HCT116 (cell line): Measurements from ENCODE around the gene BRI3BP. TPM values are rescaled to one million over a fixed set of nuclear protein-coding genes. Genes with fewer than 3 reads are reported as not detected.

Experiments used
- ATAC-seq: fragments of 200-7000 bp; cut with Tn5 transposase; 2 replicates; pipeline ENCODE4 v1.9.1; 2020; ENCODE audit warnings: mild to moderate bottlenecking, moderate library complexity
- BruUV-seq: library from RNA; stranded (reverse); fragments of 400-500 nt; replicated peaks from 2 replicates; lab custom pipeline; 2021; lab: Mats Ljungman, UMichigan
- CTCF ChIA-PET: fragments of 300-600 bp; sonication (Branson Sonifier 250); formaldehyde crosslinking; loops from one replicate; lab custom pipeline; 2021; ENCODE audit warnings: antibody characterized with exemption; lab: Charles Lee
- POLR2A ChIA-PET: fragments of 300-600, 350-600 bp; sonication (Branson Sonifier 250); formaldehyde crosslinking; loops from one replicate; lab custom pipeline; 2021; ENCODE audit warnings: antibody characterized with exemption; lab: Charles Lee
- RAD21 ChIA-PET, 2 experiments: fragments of 300-600 bp; sonication (Branson Sonifier 250); formaldehyde crosslinking; loops; one replicate each; lab custom pipeline; 2023; ENCODE audit warnings: low total read pairs in 2 of 2; ENCODE audit not compliant: uncharacterized antibody in 2 of 2, unreplicated experiment in 2 of 2, low non-redundant PET in 1 of 2; lab: Charles Lee
- DNase-seq: peaks from one replicate; pipeline ENCODE4 v3.0.0-alpha.2; 2010; ENCODE audit warnings: low read depth, low spot score
- H2AFZ ChIP-seq: fragments of 200-600 bp; shearing (Covaris generic), sonication (generic); 2 replicates; pipeline ENCODE4 v1.6.1; 2017; ENCODE audit warnings: low read depth, mixed run types, mixed read lengths, antibody characterized with exemption, low read length; ENCODE audit not compliant: poor library complexity, severe bottlenecking
- H3K27ac ChIP-seq: 2 replicates; pipeline ENCODE4 v1.5.1; 2012; ENCODE audit warnings: low read depth, low read length
- H3K27me3 ChIP-seq: fragments of 200-600 bp; sonication (generic); 2 replicates; pipeline ENCODE4 v1.6.1; 2016; ENCODE audit warnings: mixed run types, low read length, mixed read lengths; ENCODE audit not compliant: insufficient read depth
- H3K36me3 ChIP-seq, 2 experiments: fragments of 200-500 bp in 1 of 2; fragments of 200-600 bp in 1 of 2; sonication (Bioruptor generic) in 1 of 2; sonication (generic) in 1 of 2; 2 replicates each; pipeline versions ENCODE4 v1.5.1 to v1.6.1; 2014 to 2016; ENCODE audit warnings: low read length in 2 of 2, inconsistent platforms in 1 of 2, mixed read lengths in 1 of 2, mixed run types in 1 of 2; ENCODE audit not compliant: insufficient read depth in 2 of 2, control insufficient read depth in 1 of 2
- H3K4me1 ChIP-seq, 2 experiments: fragments of 200-600 bp in 1 of 2; sonication (generic) in 1 of 2; 2 replicates each; pipeline versions ENCODE4 v1.5.1 to v1.6.1; 2012 to 2017; ENCODE audit warnings: low read length in 2 of 2, inconsistent platforms in 1 of 2, mild to moderate bottlenecking in 1 of 2, mixed read lengths in 1 of 2, mixed run types in 1 of 2, moderate library complexity in 1 of 2; ENCODE audit not compliant: insufficient read depth in 2 of 2, control insufficient read depth in 1 of 2
- H3K4me2 ChIP-seq: fragments of 200-600 bp; sonication (generic); 2 replicates; pipeline ENCODE4 v1.6.1; 2017; ENCODE audit warnings: mixed run types, low read length, mixed read lengths
- H3K4me3 ChIP-seq, 2 experiments: fragments of 200-600 bp in 1 of 2; sonication (generic) in 1 of 2; replicated peaks in 1 of 2; 2 replicates each; pipeline ENCODE4 v1.5.1; 2011 to 2016; ENCODE audit warnings: low read length in 2 of 2, control low read depth in 1 of 2, low read depth in 1 of 2, mild to moderate bottlenecking in 1 of 2, mixed read lengths in 1 of 2, mixed run types in 1 of 2
- H3K79me2 ChIP-seq: fragments of 200-600 bp; sonication (generic); 2 replicates; pipeline ENCODE4 v1.6.1; 2017; ENCODE audit warnings: mild to moderate bottlenecking, mixed run types, low read length, moderate library complexity, mixed read lengths; ENCODE audit not compliant: insufficient read depth
- H3K9ac ChIP-seq: fragments of 200-600 bp; sonication (generic); 2 replicates; pipeline ENCODE4 v1.6.1; 2016; ENCODE audit warnings: low read length, mixed read lengths
- H3K9me2 ChIP-seq: fragments of 200-600 bp; sonication (generic), shearing (Covaris generic); 2 replicates; pipeline ENCODE4 v1.6.1; 2017; ENCODE audit warnings: mixed run types, mild to moderate bottlenecking, moderate library complexity; ENCODE audit not compliant: insufficient read depth
- H3K9me3 ChIP-seq, 2 experiments: fragments of 200-500 bp in 1 of 2; fragments of 200-600 bp in 1 of 2; sonication (Bioruptor generic) in 1 of 2; sonication (generic) in 1 of 2; 2 replicates each; pipeline ENCODE4 v1.6.1; 2014 to 2017; ENCODE audit warnings: low read length in 2 of 2, mixed read lengths in 2 of 2, inconsistent platforms in 1 of 2, low read depth in 1 of 2, mild to moderate bottlenecking in 1 of 2, mixed run types in 1 of 2, moderate library complexity in 1 of 2; ENCODE audit not compliant: control insufficient read depth in 1 of 2, insufficient read depth in 1 of 2
- H4K20me1 ChIP-seq: fragments of 200-600 bp; sonication (generic), shearing (Covaris generic); 2 replicates; pipeline ENCODE4 v1.6.1; 2017; ENCODE audit warnings: mixed run types, mild to moderate bottlenecking, moderate library complexity; ENCODE audit not compliant: insufficient read depth
- ATF3 ChIP-seq: IDR thresholded peaks from 2 replicates; pipeline ENCODE4 v1.6.1; 2012
- CBX3 ChIP-seq: IDR thresholded peaks from 2 replicates; pipeline ENCODE4 v1.6.1; 2012; ENCODE audit warnings: low read depth
- CTCF ChIP-seq, 3 experiments: fragments of 200-600 bp in 1 of 3; sonication (generic) in 1 of 3; IDR thresholded peaks in 2 of 3; conservative IDR thresholded peaks in 1 of 3; 2 replicates each; pipeline ENCODE4 v1.5.1; 2012 to 2017; ENCODE audit warnings: low read depth in 2 of 3, low read length in 2 of 3, antibody characterized with exemption in 1 of 3, borderline replicate concordance in 1 of 3, control low read depth in 1 of 3, mild to moderate bottlenecking in 1 of 3, mixed read lengths in 1 of 3, mixed run types in 1 of 3, moderate library complexity in 1 of 3; ENCODE audit not compliant: insufficient read depth in 1 of 3
- ELF1 ChIP-seq: IDR thresholded peaks from 2 replicates; pipeline ENCODE4 v1.6.1; 2012; ENCODE audit warnings: low read depth, borderline replicate concordance
- JUND ChIP-seq: IDR thresholded peaks from 2 replicates; pipeline ENCODE4 v1.6.1; 2012
- MAX ChIP-seq: IDR thresholded peaks from 2 replicates; pipeline ENCODE4 v1.6.1; 2012
- REST ChIP-seq: IDR thresholded peaks from 2 replicates; pipeline ENCODE4 v1.6.1; 2012; ENCODE audit warnings: low read depth
- SP1 ChIP-seq: IDR thresholded peaks from 2 replicates; pipeline ENCODE4 v1.6.1; 2012; ENCODE audit warnings: low read depth
- ZBTB33 ChIP-seq: IDR thresholded peaks from 2 replicates; pipeline ENCODE4 v1.6.1; 2011; ENCODE audit warnings: mild to moderate bottlenecking, low read length, moderate library complexity; ENCODE audit not compliant: insufficient replicate concordance; ENCODE audit errors: extremely low read depth
- ZFX ChIP-seq: fragments of 450-650 bp; IDR thresholded peaks from 2 replicates; pipeline ENCODE4 v1.6.1; 2017
- intact Hi-C: fragments of 100-400 bp; cut with micrococcal nuclease; formaldehyde crosslinking; loops from 2 replicates; pipeline ENCODE4 v1.10.0; 2022
- total RNA-seq: library from RNA; stranded (reverse); gene quantifications from one replicate; pipeline ENCODE4 v1.2.1, GENCODE V29; 2021; ENCODE audit not compliant: unreplicated experiment

Gene BRI3BP
- total RNA-seq, 1 experiment from 2014 or later, result 40.1 TPM

GRCh38 chr12:125025606-125026235 is 32.3 kb downstream of the BRI3BP start:
- H3K9me2 ChIP-seq, result no peaks in the 10 kb centered on the region
- DNase-seq (no peak), ATAC-seq (no peak)
- TF ChIP-seq ATF3 (no peak), CTCF (IDR thresholded peaks at IDR 0.05 in 2 of 3, conservative IDR thresholded peaks at IDR 0.05 in 1 of 3; ENCODE audit: borderline replicate concordance in 1 of 3, insufficient read depth in 1 of 3, low read depth in 2 of 3, low read length in 2 of 3) (no peak), ELF1 (no peak), ZBTB33 (no peak), REST (no peak), SP1 (no peak), MAX (no peak), CBX3 (no peak), JUND (no peak), ZFX (no peak)
- H3K4me2 ChIP-seq, result no peak overlapping the region
- H3K4me3 ChIP-seq, result no peak overlapping the region
- no TSS peak for BruUV-seq
- ChIA-PET POLR2A (no interaction called here), CTCF (no interaction called here), RAD21 (no interaction called here)
- H3K27ac ChIP-seq, result no peak overlapping the region
- H2AFZ ChIP-seq, result no peak overlapping the region
- H3K9me3 ChIP-seq, result no peaks in the 10 kb centered on the region
- H3K4me1 ChIP-seq, result no peaks in the 10 kb centered on the region
- H3K36me3 ChIP-seq, result peaks cover 0 to 8% of the 10 kb centered on the region in 2 experiments; a peak in 1 of 4 replicates
- 0 out of 2 replicates have a peak, but pooled peaks cover 4% of the 10 kb centered on the region for H3K79me2 ChIP-seq
- H3K27me3 ChIP-seq, result no peaks in the 10 kb centered on the region
- no peaks in the 10 kb centered on the region for H4K20me1 ChIP-seq
- H3K9ac ChIP-seq, result no peak overlapping the region
- intact Hi-C loops, result no loop called here
